Upper lobe of right lung (tissue), 1 donor: ENCODE measurements around the gene MAMDC2. TPM values are rescaled to one million over a fixed set of nuclear protein-coding genes. Genes with fewer than 3 reads are reported as not detected.

Experiments used
- ATAC-seq: fragments of 200-7000 bp; cut with Tn5 transposase; one replicate; pipeline ENCODE4 v1.9.1; 2020; ENCODE audit warnings: mild to moderate bottlenecking, moderate library complexity
- DNase-seq: peaks from one replicate; pipeline ENCODE4 v3.0.0-alpha.2; 2020
- H3K27ac ChIP-seq: fragments of 200-600 bp; one replicate; pipeline ENCODE4 v1.8.0; 2022
- H3K27me3 ChIP-seq: fragments of 200-600 bp; one replicate; pipeline ENCODE4 v1.8.0; 2022; ENCODE audit warnings: mild to moderate bottlenecking
- H3K36me3 ChIP-seq: fragments of 200-600 bp; one replicate; pipeline ENCODE4 v1.8.0; 2022
- H3K4me1 ChIP-seq: fragments of 200-600 bp; one replicate; pipeline ENCODE4 v1.8.0; 2022
- H3K4me3 ChIP-seq: fragments of 200-600 bp; one replicate; pipeline ENCODE4 v1.8.0; 2022; ENCODE audit warnings: mild to moderate bottlenecking
- H3K9me3 ChIP-seq: fragments of 200-600 bp; one replicate; pipeline ENCODE4 v1.8.0; 2022
- intact Hi-C: fragments of 100-400 bp; cut with DNase I; formaldehyde crosslinking; loops from one replicate; pipeline ENCODE4 v1.11.0; 2022
- total RNA-seq: library from RNA; stranded (reverse); fragmentation: NEBNext Ultra II Directional; extraction: Animal tissue kit (Norgen Biotek cat#: 25700); gene quantifications from one replicate; pipeline ENCODE4 v1.2.1, GENCODE V29; 2021
- TF ChIP-seq, protein P1 (sequence below): fragments of 200-600 bp; IDR thresholded peaks from one replicate; pipeline ENCODE4 v1.8.0; 2022; ENCODE audit warnings: antibody characterized with exemption
- donor health status: DM: no; HTN: yes; CAD: no; lungs with severe emphysema.

The MAMDC2 gene
- total RNA-seq, 1 donor from 2014 or later, result 72.0 TPM

DNA sequence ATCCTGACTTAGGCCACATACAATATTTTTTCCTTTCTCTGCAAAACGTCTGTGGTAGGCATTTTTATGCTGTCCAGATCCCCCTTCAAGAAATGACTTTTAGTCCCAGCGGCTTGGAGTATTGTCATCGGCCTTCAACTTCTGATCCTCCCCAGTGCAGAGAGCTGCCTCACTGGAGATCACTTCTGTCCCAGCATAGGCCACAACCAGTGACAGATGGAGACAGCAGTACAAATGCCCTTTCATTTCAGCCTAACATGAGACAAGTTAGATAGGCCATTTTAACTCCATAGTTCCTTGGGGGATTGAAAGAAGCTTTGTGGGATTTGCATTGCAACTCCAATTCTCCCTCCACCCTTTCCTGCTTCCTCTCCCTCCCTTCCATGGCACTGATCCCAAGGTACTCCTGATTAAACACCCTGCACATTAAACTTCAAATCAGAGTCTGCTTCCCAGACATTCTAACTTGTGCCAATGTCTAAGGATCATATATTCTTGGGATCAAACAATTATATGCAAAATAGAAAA, 3.2 kb upstream of the MAMDC2 start:
- Histone ChIP-seq H3K9me3 (no peaks in the 10 kb centered on the region), H3K36me3 (no peaks in the 10 kb centered on the region), H3K27me3 (no peaks in the 10 kb centered on the region), H3K27ac (no peak overlapping the region), H3K4me3 (no peak overlapping the region), H3K4me1 (no peaks in the 10 kb centered on the region)
- ATAC-seq, result no peak
- DNase-seq, result no peak
- TF ChIP-seq, protein P1, sequence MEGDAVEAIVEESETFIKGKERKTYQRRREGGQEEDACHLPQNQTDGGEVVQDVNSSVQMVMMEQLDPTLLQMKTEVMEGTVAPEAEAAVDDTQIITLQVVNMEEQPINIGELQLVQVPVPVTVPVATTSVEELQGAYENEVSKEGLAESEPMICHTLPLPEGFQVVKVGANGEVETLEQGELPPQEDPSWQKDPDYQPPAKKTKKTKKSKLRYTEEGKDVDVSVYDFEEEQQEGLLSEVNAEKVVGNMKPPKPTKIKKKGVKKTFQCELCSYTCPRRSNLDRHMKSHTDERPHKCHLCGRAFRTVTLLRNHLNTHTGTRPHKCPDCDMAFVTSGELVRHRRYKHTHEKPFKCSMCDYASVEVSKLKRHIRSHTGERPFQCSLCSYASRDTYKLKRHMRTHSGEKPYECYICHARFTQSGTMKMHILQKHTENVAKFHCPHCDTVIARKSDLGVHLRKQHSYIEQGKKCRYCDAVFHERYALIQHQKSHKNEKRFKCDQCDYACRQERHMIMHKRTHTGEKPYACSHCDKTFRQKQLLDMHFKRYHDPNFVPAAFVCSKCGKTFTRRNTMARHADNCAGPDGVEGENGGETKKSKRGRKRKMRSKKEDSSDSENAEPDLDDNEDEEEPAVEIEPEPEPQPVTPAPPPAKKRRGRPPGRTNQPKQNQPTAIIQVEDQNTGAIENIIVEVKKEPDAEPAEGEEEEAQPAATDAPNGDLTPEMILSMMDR, result no peak
- intact Hi-C loops, result no loop called here

DNA sequence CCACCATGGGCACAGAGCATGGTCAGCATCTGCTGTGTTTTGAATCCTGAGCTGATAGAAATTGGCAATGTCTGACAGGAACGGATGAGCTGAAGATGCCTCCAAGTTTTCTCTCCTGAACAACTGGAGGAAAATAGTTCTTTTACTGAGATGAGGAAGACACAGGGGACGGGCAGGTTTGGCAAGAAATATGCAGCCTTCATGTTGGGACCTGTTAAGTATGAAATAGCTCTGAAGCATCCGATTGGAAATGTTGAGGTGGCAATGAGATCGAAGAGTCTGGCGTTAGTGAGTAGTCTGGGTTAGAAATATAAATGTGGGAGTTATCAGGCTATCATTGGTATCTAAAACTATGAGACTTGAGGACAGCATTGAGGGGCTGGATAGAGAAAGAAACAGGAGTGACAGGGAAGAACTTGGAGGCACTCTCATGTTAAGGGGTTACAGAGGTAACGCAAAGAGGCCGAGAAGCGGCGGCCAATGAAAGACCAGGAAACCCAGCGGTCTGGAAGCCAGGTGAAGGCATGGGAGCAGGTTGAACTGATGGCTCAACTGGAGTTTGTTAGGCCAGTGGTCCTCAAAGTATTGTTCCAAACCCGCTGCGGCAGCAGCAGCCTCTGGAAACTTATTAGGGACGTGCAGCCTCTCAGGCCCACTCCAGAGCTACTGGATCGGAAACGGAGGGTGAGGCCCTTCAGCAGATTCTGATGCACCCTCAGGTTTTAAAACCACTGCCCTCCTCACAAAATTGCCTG, 1.0 kb upstream of the MAMDC2 start:
- intact Hi-C loops, result no loop called here
- H3K4me3 ChIP-seq, result peak overlapping the region; percentile 51
- H3K4me1 ChIP-seq, result no peaks in the 10 kb centered on the region

DNA sequence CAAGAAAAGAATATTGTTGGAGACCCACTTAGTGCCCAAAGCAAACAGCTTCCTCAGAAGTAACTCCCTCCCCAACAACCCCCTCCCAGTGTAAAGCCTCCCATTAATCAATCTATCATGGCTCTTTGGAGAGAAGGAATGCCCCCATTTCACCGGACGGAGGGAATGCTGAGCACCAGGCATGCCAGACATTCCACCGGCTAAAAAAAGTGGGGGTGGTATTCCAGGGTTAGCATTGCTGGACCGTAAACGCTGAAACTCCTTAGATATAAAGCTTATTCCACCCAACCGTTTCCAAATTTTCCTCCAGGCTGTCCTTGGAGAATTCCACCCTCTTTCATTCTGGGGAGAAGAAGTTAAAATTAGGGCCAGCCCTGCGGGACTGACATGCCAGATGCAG, 363 bp upstream of the MAMDC2 start:
- TF ChIP-seq, protein P1, result no peak
- Histone ChIP-seq H3K36me3 (no peaks in the 10 kb centered on the region), H3K4me3 (peak overlapping the region; percentile 51), H3K27me3 (no peaks in the 10 kb centered on the region), H3K4me1 (no peaks in the 10 kb centered on the region), H3K9me3 (no peaks in the 10 kb centered on the region), H3K27ac (peak overlapping the region; percentile 75)
- DNase-seq, result no peak
- ATAC-seq, result no peak
- intact Hi-C loops, result no loop called here

More for the DNA sequence above, 1.0 kb upstream of the MAMDC2 start:
- TF ChIP-seq, protein P1, result no peak
- H3K27ac ChIP-seq, result peak overlapping the region; percentile 75
- no peaks in the 10 kb centered on the region for H3K27me3 ChIP-seq
- ATAC-seq (no peak), DNase-seq (no peak)
- no peaks in the 10 kb centered on the region for H3K9me3 ChIP-seq
- no peaks in the 10 kb centered on the region for H3K36me3 ChIP-seq

DNA sequence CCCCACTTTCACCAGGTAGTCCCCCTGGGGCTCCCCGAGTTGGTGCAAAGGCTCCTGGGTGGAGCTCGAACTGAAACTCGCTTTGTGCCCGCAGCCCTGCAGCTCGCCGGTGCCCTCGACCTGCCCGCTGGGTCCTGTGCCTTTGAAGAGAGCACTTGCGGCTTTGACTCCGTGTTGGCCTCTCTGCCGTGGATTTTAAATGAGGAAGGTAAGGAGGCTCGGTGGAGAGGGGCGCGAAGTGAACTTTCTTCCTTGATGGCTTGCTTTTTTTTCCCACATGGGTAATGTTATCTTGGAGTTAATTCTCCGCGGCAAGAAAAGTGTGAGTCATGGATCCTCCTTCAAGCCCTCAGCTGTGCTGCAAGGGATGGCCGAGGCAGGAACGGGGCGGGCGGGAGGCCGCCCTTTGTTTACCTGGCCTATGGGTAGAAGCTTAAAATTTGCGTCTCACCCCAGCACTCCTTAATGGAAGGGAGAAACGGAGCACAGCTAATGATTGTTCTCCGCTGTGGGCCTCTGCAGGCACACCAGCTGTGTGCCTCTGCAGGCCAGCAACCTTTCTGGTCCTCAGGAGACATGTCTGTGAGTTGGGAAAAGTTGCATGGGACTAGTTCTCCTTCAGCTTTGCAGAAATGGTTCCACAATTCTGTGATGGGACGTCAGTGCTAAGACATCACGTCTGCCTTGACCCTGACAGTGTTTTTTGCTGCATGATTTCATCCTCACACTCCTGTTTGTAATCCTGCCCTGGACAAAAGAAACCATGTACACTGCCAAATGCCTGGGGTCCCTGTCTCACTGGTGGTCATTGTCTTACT, 1.1 kb downstream of the MAMDC2 start:
- H3K27ac ChIP-seq, result peak overlapping the region; percentile 75
- H3K36me3 ChIP-seq, result no peaks in the 10 kb centered on the region
- peak overlapping the region; percentile 51 for H3K4me3 ChIP-seq
- ATAC-seq, result peak; percentile 57
- H3K27me3 ChIP-seq, result no peaks in the 10 kb centered on the region
- intact Hi-C loops, result no loop called here
- H3K4me1 ChIP-seq, result no peaks in the 10 kb centered on the region
- DNase-seq, result no peak
- no peaks in the 10 kb centered on the region for H3K9me3 ChIP-seq
- TF ChIP-seq, protein P1, result no peak

DNA sequence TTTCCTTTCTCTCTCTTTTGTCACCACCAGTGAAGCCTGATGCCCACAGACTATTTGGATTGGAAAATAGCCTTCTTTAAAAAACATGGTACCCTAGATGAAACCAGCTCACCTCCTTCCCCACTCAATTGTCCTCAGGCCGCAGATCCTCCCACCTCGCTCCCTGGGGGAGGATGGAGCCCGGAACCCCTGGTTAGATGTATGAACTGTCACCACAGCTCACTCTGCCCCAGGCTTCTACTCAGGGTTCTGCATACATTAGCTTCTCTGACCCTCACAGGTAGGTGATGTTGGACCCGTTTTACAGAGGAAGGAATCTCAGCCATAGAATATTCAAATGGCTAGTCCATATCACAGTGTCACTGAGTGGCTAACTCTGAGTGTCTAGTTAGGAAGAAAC, 1.8 kb downstream of the MAMDC2 start:
- H3K4me3 ChIP-seq, result peak overlapping the region; percentile 51
- TF ChIP-seq, protein P1, result no peak
- peak overlapping the region; percentile 28 for H3K27ac ChIP-seq
- DNase-seq, result no peak
- H3K9me3 ChIP-seq, result no peaks in the 10 kb centered on the region
- intact Hi-C loops, result no loop called here
- no peaks in the 10 kb centered on the region for H3K36me3 ChIP-seq
- ATAC-seq, result no peak
- H3K4me1 ChIP-seq, result peaks cover 4% of the 10 kb centered on the region
- no peaks in the 10 kb centered on the region for H3K27me3 ChIP-seq
